Transverse colon (tissue), 3 donors: ENCODE results near the gene C2orf92.

Experiments used
- CTCF ChIP-seq, 5 experiments: fragments of 200-600 bp in 3 of 5; fragments of 450-650 bp in 2 of 5; sonication (generic) in 3 of 5; IDR thresholded peaks; 1 replicate in 2 of 5; 2 replicates in 3 of 5; pipeline ENCODE4 v1.5.1; 2016 to 2017; ENCODE audit warnings: antibody characterized with exemption in 5 of 5, inconsistent platforms in 3 of 5, mild to moderate bottlenecking in 2 of 5, moderate library complexity in 1 of 5
- EP300 ChIP-seq: sonication (generic); formaldehyde crosslinking; IDR thresholded peaks from one replicate; pipeline ENCODE4 v1.6.1; 2017; ENCODE audit warnings: antibody characterized with exemption, low read depth
- POLR2A ChIP-seq: fragments of 450-650 bp; IDR thresholded peaks from one replicate; pipeline ENCODE4 v1.6.1; 2016; ENCODE audit warnings: antibody characterized with exemption, mild to moderate bottlenecking, moderate library complexity

- no peak for TF ChIP-seq CTCF (IDR thresholded peaks at IDR 0.05)
- no peak for TF ChIP-seq POLR2A
- TF ChIP-seq EP300, result no peak
These were observed 15.2 kb upstream of the C2orf92 start for GRCh38 chr2:97654309-97654708.
